KMS-11 (cell line): ENCODE data around the gene CLSTN1.

Source experiments
- H2AFZ ChIP-seq: fragments of 200-600 bp; sonication (generic); 2 replicates; pipeline ENCODE4 v1.6.1; 2016; ENCODE audit warnings: antibody characterized with exemption, mixed run types, low read depth
- H3K27ac ChIP-seq: fragments of 200-600 bp; sonication (generic); 2 replicates; pipeline ENCODE4 v1.6.1; 2016; ENCODE audit warnings: mild to moderate bottlenecking, mixed run types
- H3K27me3 ChIP-seq: fragments of 200-600 bp; sonication (generic); 2 replicates; pipeline ENCODE4 v1.6.1; 2017; ENCODE audit warnings: mild to moderate bottlenecking, low read depth, mixed run types, moderate library complexity; ENCODE audit not compliant: insufficient read depth
- H3K36me3 ChIP-seq: fragments of 200-600 bp; sonication (generic); 2 replicates; pipeline ENCODE4 v1.6.1; 2017; ENCODE audit warnings: mild to moderate bottlenecking, mixed run types; ENCODE audit not compliant: insufficient read depth
- H3K4me1 ChIP-seq: fragments of 200-600 bp; sonication (generic); 2 replicates; pipeline ENCODE4 v1.6.1; 2016; ENCODE audit warnings: mild to moderate bottlenecking, low read depth, mixed run types; ENCODE audit not compliant: poor library complexity, severe bottlenecking
- H3K4me2 ChIP-seq: fragments of 200-600 bp; sonication (generic); 2 replicates; pipeline ENCODE4 v1.7.0; 2016; ENCODE audit warnings: mild to moderate bottlenecking, mixed run types
- H3K4me3 ChIP-seq: fragments of 200-600 bp; sonication (generic); IDR thresholded peaks from 2 replicates; pipeline ENCODE4 v1.6.1; 2017; ENCODE audit warnings: low read depth, low read length, mixed read lengths; ENCODE audit not compliant: insufficient read depth
- H3K79me2 ChIP-seq: fragments of 200-600 bp; sonication (generic); 2 replicates; pipeline ENCODE4 v1.6.1; 2016; ENCODE audit warnings: low read depth, mixed run types; ENCODE audit not compliant: insufficient read depth
- H3K9ac ChIP-seq: fragments of 200-600 bp; sonication (generic); 2 replicates; pipeline ENCODE4 v1.6.1; 2016; ENCODE audit warnings: mild to moderate bottlenecking, mixed run types
- H4K20me1 ChIP-seq: fragments of 200-600 bp; sonication (generic); 2 replicates; pipeline ENCODE4 v1.6.1; 2016; ENCODE audit warnings: mild to moderate bottlenecking, mixed run types; ENCODE audit not compliant: insufficient read depth
- TF ChIP-seq, protein P1 (sequence below): fragments of 200-600 bp; sonication (generic); conservative IDR thresholded peaks from 2 replicates; pipeline ENCODE4 v1.6.1; 2017; ENCODE audit warnings: low read depth, mild to moderate bottlenecking, antibody characterized with exemption, low read length, moderate library complexity, mixed read lengths

CLSTN1 gene

DNA sequence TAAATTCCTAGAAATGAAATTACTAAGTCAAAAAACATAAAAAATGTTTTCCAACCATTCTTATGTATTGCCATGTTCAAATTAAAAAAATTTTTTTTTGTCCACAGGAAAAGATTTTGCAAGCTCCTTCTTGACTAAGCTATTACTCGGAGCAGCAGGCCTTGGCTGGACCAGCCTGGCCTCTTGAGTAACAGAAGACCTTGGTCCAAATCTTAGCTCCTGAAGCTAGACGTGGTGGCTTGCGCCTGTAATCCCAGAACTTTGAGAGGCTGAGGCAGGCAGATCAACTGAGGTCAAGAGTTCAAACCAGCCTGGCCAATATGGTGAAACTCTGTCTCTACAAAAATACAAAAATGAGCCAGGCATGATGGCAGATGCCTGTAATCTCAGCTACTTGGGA, 77.6 kb downstream of the CLSTN1 start:
- H3K9ac ChIP-seq, result no peak overlapping the region
- H3K4me3 ChIP-seq, result no peak overlapping the region
- H4K20me1 ChIP-seq, result no peaks in the 10 kb centered on the region
- H3K27me3 ChIP-seq, result no peaks in the 10 kb centered on the region
- no peak overlapping the region for H2AFZ ChIP-seq
- peaks cover 4% of the 10 kb centered on the region; the same call in 1 of the 2 replicates for H3K36me3 ChIP-seq
- H3K4me1 ChIP-seq, result peaks cover 3% of the 10 kb centered on the region
- TF ChIP-seq, protein P1, sequence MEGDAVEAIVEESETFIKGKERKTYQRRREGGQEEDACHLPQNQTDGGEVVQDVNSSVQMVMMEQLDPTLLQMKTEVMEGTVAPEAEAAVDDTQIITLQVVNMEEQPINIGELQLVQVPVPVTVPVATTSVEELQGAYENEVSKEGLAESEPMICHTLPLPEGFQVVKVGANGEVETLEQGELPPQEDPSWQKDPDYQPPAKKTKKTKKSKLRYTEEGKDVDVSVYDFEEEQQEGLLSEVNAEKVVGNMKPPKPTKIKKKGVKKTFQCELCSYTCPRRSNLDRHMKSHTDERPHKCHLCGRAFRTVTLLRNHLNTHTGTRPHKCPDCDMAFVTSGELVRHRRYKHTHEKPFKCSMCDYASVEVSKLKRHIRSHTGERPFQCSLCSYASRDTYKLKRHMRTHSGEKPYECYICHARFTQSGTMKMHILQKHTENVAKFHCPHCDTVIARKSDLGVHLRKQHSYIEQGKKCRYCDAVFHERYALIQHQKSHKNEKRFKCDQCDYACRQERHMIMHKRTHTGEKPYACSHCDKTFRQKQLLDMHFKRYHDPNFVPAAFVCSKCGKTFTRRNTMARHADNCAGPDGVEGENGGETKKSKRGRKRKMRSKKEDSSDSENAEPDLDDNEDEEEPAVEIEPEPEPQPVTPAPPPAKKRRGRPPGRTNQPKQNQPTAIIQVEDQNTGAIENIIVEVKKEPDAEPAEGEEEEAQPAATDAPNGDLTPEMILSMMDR, result no peak
- no peaks in the 10 kb centered on the region for H3K79me2 ChIP-seq
- H3K4me2 ChIP-seq, result no peak overlapping the region
- H3K27ac ChIP-seq, result no peak overlapping the region

DNA sequence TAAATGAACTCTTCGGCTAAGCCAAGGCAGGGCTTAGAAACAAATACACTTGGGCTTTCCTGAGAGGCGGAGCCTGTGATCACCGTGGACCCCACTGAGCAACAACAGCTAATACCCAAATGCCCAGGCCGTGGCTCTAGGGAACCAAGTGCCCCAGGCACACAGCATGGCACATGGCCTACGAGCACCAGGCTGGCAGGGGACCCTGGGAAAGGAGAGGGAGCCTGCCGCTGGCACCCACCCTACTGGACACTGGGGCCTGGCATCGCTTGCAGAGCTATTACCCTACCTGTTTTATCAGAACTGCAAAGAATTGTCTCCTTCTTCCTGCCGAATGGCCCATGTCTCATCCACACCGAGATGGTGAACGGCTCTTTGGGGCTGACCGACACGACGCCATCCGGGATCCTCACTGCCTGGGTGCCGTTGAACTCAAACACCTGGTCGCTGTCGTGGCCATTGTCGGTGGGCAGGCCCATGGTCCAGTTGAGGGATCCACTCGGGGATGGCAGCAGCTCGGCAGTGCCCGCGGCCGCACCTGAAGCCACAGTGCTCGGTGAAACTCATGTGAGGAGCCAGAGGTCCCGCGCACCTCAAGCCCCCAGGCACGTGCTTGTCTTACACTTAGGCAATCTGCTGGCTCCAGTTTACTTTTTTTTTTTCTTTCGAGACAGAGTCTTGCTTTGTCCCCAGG, 79.5 kb downstream of the CLSTN1 start:
- Histone ChIP-seq H3K79me2 (no peaks in the 10 kb centered on the region), H3K27me3 (no peaks in the 10 kb centered on the region), H3K4me2 (no peak overlapping the region), H3K36me3 (peaks cover 4% of the 10 kb centered on the region; the same call in 1 of the 2 replicates), H4K20me1 (no peaks in the 10 kb centered on the region), H3K4me1 (no peaks in the 10 kb centered on the region), H3K4me3 (no peak overlapping the region), H3K27ac (no peak overlapping the region), H3K9ac (no peak overlapping the region), H2AFZ (no peak overlapping the region)
- TF ChIP-seq, protein P1, result no peak

DNA sequence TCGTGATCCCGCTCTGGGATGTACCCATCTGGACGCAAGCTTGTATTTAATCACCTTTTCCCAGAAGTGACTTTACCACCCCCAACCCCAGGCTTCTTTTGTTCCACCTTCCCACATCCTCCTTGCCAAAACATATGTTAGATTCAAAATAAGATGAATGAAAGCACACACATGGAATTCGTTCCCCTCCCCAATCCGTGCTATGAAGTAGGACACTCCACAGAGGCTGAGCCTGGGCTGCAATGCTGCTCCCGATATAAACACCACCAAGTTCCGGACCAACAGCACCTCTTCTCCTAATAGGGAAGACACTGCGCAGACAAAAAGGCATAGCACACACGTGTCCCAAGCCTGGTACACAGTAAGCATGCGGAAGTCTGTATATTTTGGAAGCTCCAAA, 86.1 kb downstream of the CLSTN1 start:
- no peaks in the 10 kb centered on the region for H3K27me3 ChIP-seq
- H3K36me3 ChIP-seq, result peaks cover 3% of the 10 kb centered on the region; the same call in 1 of the 2 replicates
- no peak overlapping the region for H3K9ac ChIP-seq
- H3K27ac ChIP-seq, result no peak overlapping the region
- H3K4me2 ChIP-seq, result no peak overlapping the region
- no peaks in the 10 kb centered on the region for H3K79me2 ChIP-seq
- TF ChIP-seq, protein P1, result no peak
- no peaks in the 10 kb centered on the region for H4K20me1 ChIP-seq
- H2AFZ ChIP-seq, result no peak overlapping the region
- H3K4me3 ChIP-seq, result no peak overlapping the region
- H3K4me1 ChIP-seq, result no peaks in the 10 kb centered on the region

DNA sequence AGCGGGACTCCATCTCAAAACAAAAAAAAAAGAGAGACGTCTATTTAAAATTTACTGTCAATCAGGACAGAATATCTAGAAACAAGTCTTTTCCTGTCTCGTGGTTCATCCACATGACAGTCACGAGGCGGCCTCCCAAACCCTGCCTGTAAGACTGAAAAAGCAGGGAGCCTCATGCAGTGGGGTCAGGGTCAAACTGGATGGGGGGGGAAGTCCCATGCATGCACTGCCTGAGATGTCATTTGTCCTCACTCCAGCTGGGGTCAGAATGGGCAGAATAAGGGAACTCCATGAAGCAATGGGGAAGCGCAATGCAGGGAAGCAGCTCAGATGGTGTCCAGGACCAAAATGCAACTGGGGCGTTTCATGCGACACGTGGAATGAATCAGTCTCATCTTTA, 86.7 kb downstream of the CLSTN1 start:
- Histone ChIP-seq H3K27ac (no peak overlapping the region), H3K79me2 (no peaks in the 10 kb centered on the region), H3K4me1 (no peaks in the 10 kb centered on the region), H3K27me3 (no peaks in the 10 kb centered on the region), H3K36me3 (peaks cover 6% of the 10 kb centered on the region), H2AFZ (no peak overlapping the region), H4K20me1 (no peaks in the 10 kb centered on the region), H3K4me2 (no peak overlapping the region), H3K9ac (no peak overlapping the region), H3K4me3 (no peak overlapping the region)
- TF ChIP-seq, protein P1, result no peak
